GM12874 (cell line): ENCODE measurements around the gene TBC1D9B.

ENCODE experiments used
- TF ChIP-seq, protein P1 (sequence below): IDR thresholded peaks from 2 replicates; pipeline ENCODE4 v1.5.1; 2011; ENCODE audit warnings: low read depth, mild to moderate bottlenecking, control low read depth, low read length, moderate library complexity; ENCODE audit not compliant: insufficient read depth

TBC1D9B gene

GRCh38 chr5:179875741-179876609 lies 31.7 kb downstream of the TBC1D9B start:
- TF ChIP-seq, protein P1, sequence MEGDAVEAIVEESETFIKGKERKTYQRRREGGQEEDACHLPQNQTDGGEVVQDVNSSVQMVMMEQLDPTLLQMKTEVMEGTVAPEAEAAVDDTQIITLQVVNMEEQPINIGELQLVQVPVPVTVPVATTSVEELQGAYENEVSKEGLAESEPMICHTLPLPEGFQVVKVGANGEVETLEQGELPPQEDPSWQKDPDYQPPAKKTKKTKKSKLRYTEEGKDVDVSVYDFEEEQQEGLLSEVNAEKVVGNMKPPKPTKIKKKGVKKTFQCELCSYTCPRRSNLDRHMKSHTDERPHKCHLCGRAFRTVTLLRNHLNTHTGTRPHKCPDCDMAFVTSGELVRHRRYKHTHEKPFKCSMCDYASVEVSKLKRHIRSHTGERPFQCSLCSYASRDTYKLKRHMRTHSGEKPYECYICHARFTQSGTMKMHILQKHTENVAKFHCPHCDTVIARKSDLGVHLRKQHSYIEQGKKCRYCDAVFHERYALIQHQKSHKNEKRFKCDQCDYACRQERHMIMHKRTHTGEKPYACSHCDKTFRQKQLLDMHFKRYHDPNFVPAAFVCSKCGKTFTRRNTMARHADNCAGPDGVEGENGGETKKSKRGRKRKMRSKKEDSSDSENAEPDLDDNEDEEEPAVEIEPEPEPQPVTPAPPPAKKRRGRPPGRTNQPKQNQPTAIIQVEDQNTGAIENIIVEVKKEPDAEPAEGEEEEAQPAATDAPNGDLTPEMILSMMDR, result no peak

DNA sequence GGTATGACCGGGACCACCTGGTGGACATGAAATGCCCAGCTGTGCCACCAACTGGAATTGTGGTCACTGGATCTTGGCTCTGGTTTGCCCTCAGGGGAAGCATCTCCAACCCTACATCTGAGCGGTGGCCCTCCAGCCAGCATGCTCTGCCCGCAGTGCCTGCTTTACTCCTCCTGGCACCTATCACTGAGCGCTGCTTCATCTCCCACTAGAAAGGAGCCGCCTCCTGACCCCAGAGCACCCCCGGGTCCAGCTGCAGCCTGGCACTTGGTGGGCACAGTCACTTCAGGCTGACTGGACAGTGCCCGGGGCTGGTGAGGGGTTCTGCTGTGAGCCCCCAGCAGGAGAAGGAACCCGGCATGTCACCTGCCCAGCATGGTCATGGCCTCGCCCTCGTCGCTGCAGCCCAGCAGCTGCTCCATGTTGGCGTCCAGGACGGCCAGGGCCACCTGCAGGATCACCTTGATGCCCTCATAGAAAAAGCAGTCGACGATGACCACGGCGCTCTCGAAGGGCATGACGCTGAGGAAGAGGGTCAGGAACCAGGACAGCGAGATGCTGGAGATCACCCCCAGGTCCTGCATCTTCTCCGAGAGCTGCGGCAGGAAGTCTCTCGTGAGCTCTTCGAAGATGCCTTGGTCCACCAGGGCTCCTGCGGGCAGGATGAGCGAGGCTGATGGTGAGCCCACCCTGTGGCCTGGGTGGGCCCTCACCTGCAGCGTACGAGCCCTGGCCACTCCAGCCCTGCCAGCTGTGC lies 33.0 kb downstream of the TBC1D9B start:
- TF ChIP-seq, protein P1, result no peak

GRCh38 chr5:179874136-179874535 lies 33.6 kb downstream of the TBC1D9B start:
- TF ChIP-seq, protein P1, result no peak

- TF ChIP-seq, protein P1, result no peak
Observed at GRCh38 chr5:179873588-179874110, 34.0 kb downstream of the TBC1D9B start.

DNA sequence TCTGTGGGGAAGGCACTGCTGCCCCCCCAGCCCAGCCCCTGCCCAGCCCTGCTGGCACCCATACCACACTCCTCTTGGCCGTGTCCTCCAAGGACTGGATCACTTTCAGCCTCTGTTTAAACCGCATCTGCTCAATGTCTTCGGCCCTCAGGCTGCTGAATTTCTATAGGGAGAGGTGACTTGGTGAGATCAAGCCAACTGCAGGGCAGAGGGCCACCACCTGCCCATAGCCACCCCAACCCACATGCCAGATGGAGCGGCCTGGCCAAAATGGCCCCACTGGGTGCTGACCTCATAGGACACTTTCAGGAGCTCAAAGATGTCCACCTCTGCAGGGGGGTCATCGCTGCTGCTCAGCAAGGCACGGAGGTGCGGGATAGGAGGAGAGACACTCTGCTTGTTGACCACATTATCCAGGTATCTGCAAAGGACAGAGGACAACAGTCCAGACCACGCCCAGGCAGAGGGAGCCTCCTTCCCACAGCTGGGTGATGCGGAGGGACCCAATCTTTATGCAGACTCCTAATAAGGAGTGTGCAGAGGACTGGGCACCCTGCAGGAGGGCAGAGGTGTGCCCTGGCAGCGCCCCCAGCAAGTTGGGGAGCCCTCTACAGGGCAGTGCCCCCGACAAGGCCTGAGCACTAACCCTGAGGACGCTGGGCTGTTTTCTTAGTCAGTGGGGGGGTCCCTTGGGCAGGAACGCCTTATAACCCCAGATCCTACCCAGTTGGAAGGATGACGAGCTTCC lies 34.7 kb downstream of the TBC1D9B start:
- TF ChIP-seq, protein P1, result no peak

DNA sequence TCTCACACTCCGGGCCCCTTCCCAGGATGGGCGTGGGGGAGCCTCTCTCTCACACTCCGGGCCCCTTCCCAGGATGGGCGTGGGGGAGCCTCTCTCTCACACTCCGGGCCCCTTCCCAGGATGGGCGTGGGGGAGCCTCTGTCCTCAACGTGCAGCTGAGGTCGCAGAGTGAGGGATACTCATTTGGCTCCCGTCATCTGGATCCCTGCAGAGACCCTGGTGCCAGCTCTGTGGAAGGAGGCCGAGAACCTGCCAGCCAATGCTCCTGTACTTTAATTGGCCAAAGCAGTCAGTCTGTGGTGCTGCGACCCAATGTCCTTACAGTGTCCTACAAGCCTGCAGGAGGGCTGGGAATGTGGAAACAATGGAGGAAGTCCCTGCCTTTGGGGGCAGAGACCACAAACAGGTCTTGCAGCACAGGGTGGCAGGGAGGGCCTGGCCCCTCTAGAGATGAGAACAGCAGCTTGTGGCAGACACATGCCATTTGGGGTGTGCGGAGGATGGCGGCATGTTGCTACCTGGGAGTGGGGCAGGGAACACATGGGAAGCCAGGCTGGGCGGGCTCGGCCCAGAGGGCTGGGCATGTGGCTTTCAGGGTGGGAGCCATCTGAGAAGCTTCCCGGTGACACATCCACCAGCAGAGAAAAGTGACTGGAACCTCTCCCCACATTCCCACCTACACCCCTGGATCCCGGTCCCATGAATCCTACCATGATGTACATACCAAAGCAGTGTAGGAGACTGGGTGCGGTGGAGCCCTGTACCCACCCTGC lies 35.5 kb downstream of the TBC1D9B start:
- TF ChIP-seq, protein P1, result no peak
